NCI-H1694 treated with DMSO at 0.1 percent for 48 hours (cell line): ENCODE data around the gene PML.
"Not testable (repeated sequence)": the region's sequence is repeated elsewhere in the genome, so short reads cannot be mapped to it uniquely, and the experiment has no call there.

Experiments
- DNase-seq: peaks from one replicate; lab custom pipeline; 2025; lab: John Stamatoyannopoulos, UW

Gene PML

GRCh38 chr15:74060251-74060650 is 65.7 kb downstream of the PML start:
- DNase-seq: no peak

GRCh38 chr15:74062236-74062635 is 67.7 kb downstream of the PML start:
- no peak for DNase-seq

- no peak for DNase-seq
Measured at GRCh38 chr15:74062671-74063070, 68.2 kb downstream of the PML start.

- DNase-seq: not testable (repeated sequence)
Measured at GRCh38 chr15:74063425-74064146, 69.1 kb downstream of the PML start.

GRCh38 chr15:74064183-74064582 is 69.7 kb downstream of the PML start:
- not testable (repeated sequence) for DNase-seq

- DNase-seq: not testable (repeated sequence)
Measured at GRCh38 chr15:74064822-74065221, 70.3 kb downstream of the PML start.

- DNase-seq: not testable (repeated sequence)
Measured at GRCh38 chr15:74065684-74066411, 71.3 kb downstream of the PML start.

- not testable (repeated sequence) for DNase-seq
Measured at GRCh38 chr15:74071645-74072044, 77.1 kb downstream of the PML start.

- not testable (repeated sequence) for DNase-seq
Measured at GRCh38 chr15:74072132-74072531, 77.6 kb downstream of the PML start.

- DNase-seq: not testable (repeated sequence)
Measured at GRCh38 chr15:74072614-74073337, 78.3 kb downstream of the PML start.

- not testable (repeated sequence) for DNase-seq
Measured at GRCh38 chr15:74075781-74076180, 81.3 kb downstream of the PML start.

GRCh38 chr15:74082450-74082849 is 87.9 kb downstream of the PML start, which contains the start of gene GOLGA6A:
TSS of gene GOLGA6A (minus strand) at chr15:74082550. CDS start at chr15:74082509, 41 bp downstream.
- DNase-seq: not testable (repeated sequence)

- not testable (repeated sequence) for DNase-seq
Measured at GRCh38 chr15:74094567-74094966, 100.1 kb downstream of the PML start.

- DNase-seq: not testable (repeated sequence)
Measured at GRCh38 chr15:74095610-74096009, 101.1 kb downstream of the PML start.

GRCh38 chr15:74096753-74097474 is 102.4 kb downstream of the PML start:
- not testable (repeated sequence) for DNase-seq
